Measurements from ENCODE around the gene ZNF783.

ZNF783 gene

DNA sequence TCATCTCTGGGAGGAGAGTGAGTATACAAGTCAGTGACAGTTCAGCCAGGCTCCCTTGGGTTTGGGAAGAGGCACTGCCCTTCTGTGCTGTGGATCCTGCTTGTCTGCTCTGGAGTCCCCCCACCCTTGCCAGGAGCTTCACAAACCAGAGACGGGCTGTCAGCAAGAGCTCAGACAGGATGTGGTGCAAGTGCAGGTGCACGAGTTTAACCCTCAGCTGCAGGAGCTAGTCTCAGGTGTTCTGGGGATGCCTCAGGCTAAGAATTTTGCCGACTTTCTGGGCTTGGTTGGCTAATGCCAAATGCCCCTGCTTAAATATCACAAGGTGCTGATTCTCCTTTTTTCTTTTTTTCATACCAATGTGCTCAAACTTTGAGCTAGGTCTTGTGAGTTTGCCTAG lies 22.3 kb downstream of the ZNF783 start:
- Histone ChIP-seq H3K9me3 (ENCODE audit: control extremely low read depth in 1 of 5, control insufficient read depth in 4 of 5, insufficient read depth in 2 of 5, low read depth in 1 of 5, low read length in 4 of 5) (no peaks in the 10 kb centered on the region), H3K36me3 (ENCODE audit: control insufficient read depth in 4 of 4, insufficient read depth in 4 of 4, low read length in 3 of 4) (peaks cover 0 to 35% (median 18%) of the 10 kb centered on the region in 4 experiments), H3K27me3 (replicated peaks in 2 of 5; ENCODE audit: control insufficient read depth in 4 of 5, insufficient read depth in 5 of 5, low read length in 4 of 5) (no peaks in the 10 kb centered on the region), H3K4me3 (ENCODE audit: control insufficient read depth in 1 of 7, extremely low read depth in 1 of 7, insufficient read depth in 4 of 7, low read depth in 2 of 7, low read length in 6 of 7) (peak overlapping the region in 2 of 7 experiments; percentile 23 to 80), H3K27ac (ENCODE audit: insufficient read depth in 1 of 2, low read depth in 1 of 2, low read length in 2 of 2, poor library complexity in 1 of 2, severe bottlenecking in 2 of 2) (no peak overlapping the region), H3K4me1 (ENCODE audit: control extremely low read depth in 1 of 4, control insufficient read depth in 4 of 4, insufficient read depth in 4 of 4, low read length in 3 of 4) (peaks cover 0 to 19% (median 13%) of the 10 kb centered on the region in 4 experiments)
- CTCF ChIA-PET, result interaction anchor here (1.1 to 2.8 kb wide), 3 partner anchors 10 to 89 kb away, joined by 3 to 13 read pairs (median 4); partner anchors contain the start of genes ZNF282 and ZNF783
- peak in 2 of 3 donors; percentile 5 to 24 for DNase-seq
- POLR2A ChIA-PET, result no interaction called here
- WGBS (ENCODE audit: insufficient coverage), result 38% methylated on average over 3 of the region's 3 CpGs

DNA sequence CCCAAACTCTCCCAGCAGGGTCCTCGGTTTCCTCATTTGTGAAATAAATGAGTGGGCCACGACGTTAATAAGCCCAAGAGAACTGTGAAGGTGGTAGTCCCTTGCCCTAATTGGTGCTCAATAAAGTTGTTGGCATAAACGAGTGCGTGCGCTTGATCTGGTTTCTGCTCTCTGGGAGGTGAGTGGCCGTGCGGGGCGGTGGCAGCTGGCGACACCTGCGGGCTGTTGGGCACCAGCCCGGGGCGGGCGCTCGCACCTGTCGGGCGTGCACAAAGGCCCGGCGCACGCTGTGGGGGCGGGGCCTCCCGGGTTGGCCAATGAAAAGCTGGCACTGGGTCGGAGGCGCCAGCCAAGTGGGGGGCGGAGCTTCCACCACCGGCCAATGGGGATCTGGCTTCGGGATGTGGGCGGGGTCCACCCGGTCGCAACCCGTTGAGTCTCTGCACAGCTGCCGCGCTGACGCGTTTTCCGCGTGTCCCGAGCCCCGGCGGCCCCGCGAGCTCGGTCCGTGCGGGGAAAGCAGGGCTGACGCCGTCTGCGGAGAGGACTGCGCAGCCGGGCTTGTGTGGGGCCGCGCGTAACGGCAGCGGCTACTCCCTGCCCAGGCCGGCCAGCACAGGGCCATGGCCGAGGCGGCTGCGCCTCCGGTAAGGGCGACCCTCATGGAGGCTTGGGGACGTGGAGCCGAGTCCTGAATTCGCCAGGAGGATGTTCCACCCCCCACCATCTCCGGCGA lies 23.0 kb downstream of the ZNF783 start:
- peak overlapping the region; percentile 23 to 80 (median 65) for H3K4me3 ChIP-seq (ENCODE audit: control insufficient read depth in 1 of 7, extremely low read depth in 1 of 7, insufficient read depth in 4 of 7, low read depth in 2 of 7, low read length in 6 of 7)
- no peaks in the 10 kb centered on the region for H3K27me3 ChIP-seq (replicated peaks in 2 of 5; ENCODE audit: control insufficient read depth in 4 of 5, insufficient read depth in 5 of 5, low read length in 4 of 5)
- H3K27ac ChIP-seq (ENCODE audit: insufficient read depth in 1 of 2, low read depth in 1 of 2, low read length in 2 of 2, poor library complexity in 1 of 2, severe bottlenecking in 2 of 2), result no peak overlapping the region
- peak; percentile 88 to 95 (median 94) for DNase-seq
- H3K4me1 ChIP-seq (ENCODE audit: control extremely low read depth in 1 of 4, control insufficient read depth in 4 of 4, insufficient read depth in 4 of 4, low read length in 3 of 4), result peaks cover 0 to 19% (median 13%) of the 10 kb centered on the region in 4 experiments
- no peaks in the 10 kb centered on the region for H3K9me3 ChIP-seq (ENCODE audit: control extremely low read depth in 1 of 5, control insufficient read depth in 4 of 5, insufficient read depth in 2 of 5, low read depth in 1 of 5, low read length in 4 of 5)
- under 1% methylated on average over 59 of the region's 66 CpGs for WGBS (ENCODE audit: insufficient coverage)
- POLR2A ChIA-PET, result interaction anchor here (0.6 kb wide), 1 partner anchor 1784 kb away, joined by 3 read pairs; no protein-coding TSS in a partner anchor
- CTCF ChIA-PET, result interaction anchor here (0.8 to 2.8 kb wide), 4 partner anchors 11 to 90 kb away, joined by 3 to 13 read pairs (median 4); partner anchors contain the start of genes ZNF282 and ZNF783
- peaks cover 0 to 38% (median 20%) of the 10 kb centered on the region in 4 experiments for H3K36me3 ChIP-seq (ENCODE audit: control insufficient read depth in 4 of 4, insufficient read depth in 4 of 4, low read length in 3 of 4)

DNA sequence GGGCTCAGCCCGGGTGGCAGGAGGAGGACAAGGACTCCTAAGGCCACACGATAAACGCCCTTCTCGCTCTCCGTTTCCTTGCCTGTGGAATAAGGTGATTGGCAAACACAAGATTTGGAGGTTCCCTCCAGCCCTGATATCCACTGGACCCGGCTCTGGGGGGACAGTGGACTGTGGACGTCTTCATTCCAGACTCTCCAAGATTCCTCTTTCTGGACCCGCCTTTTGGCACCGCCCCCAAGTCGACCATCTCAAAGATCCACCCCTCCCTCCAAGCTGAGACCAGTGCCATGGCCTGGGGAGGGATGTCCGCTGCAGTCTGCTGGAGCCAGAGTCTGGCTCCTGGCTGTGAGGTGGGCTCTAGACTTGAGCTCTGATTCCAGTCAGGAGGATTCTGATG lies 23.6 kb downstream of the ZNF783 start:
- DNase-seq, result peak in 1 of 3 donors; percentile 13
- 6% methylated on average over 9 of the region's 11 CpGs for WGBS (ENCODE audit: insufficient coverage)
- Histone ChIP-seq H3K27ac (ENCODE audit: insufficient read depth in 1 of 2, low read depth in 1 of 2, low read length in 2 of 2, poor library complexity in 1 of 2, severe bottlenecking in 2 of 2) (no peak overlapping the region), H3K4me3 (ENCODE audit: control insufficient read depth in 1 of 7, extremely low read depth in 1 of 7, insufficient read depth in 4 of 7, low read depth in 2 of 7, low read length in 6 of 7) (peak overlapping the region; percentile 23 to 80 (median 65)), H3K36me3 (ENCODE audit: control insufficient read depth in 4 of 4, insufficient read depth in 4 of 4, low read length in 3 of 4) (peaks cover 0 to 32% (median 18%) of the 10 kb centered on the region in 4 experiments), H3K27me3 (replicated peaks in 2 of 5; ENCODE audit: control insufficient read depth in 4 of 5, insufficient read depth in 5 of 5, low read length in 4 of 5) (no peaks in the 10 kb centered on the region), H3K9me3 (ENCODE audit: control extremely low read depth in 1 of 5, control insufficient read depth in 4 of 5, insufficient read depth in 2 of 5, low read depth in 1 of 5, low read length in 4 of 5) (no peaks in the 10 kb centered on the region), H3K4me1 (ENCODE audit: control extremely low read depth in 1 of 4, control insufficient read depth in 4 of 4, insufficient read depth in 4 of 4, low read length in 3 of 4) (peaks cover 0 to 19% (median 13%) of the 10 kb centered on the region in 4 experiments)
- POLR2A ChIA-PET, result interaction anchor here (0.6 kb wide), 1 partner anchor 1784 kb away, joined by 3 read pairs; no protein-coding TSS in a partner anchor
- CTCF ChIA-PET, result interaction anchor here (0.8 to 2.8 kb wide), 3 partner anchors 24 to 91 kb away, joined by 3 to 13 read pairs (median 4); partner anchors contain the start of genes ZNF282 and ZNF783

DNA sequence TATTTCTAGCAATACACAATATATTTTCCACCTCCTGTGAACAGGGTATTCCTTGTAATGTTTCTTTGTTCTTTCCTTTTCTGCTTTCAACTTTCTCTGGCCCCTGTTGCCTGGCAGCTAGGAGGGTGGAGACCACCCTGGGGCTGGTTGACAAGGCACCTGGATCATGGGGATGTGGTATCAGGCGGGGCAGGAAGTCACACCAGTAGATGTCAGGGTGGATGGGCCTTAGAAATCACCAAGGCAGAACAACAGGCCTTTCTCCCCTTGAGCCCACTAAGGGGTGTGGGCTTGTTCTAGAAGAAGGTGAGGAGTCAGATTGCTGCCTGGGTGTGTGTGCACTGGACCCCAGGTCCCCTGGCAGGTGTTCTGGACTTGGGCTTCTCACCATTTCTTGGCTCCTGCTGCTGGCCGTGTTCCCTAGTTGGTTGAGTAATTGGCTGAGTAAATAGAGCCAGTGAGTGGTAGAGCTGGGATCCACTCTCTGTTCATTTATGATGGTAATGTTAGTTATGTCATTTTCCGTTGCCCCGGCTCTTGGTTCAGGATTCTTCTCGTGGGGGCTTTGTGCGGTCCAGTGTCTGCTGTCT lies 24.9 kb downstream of the ZNF783 start:
- WGBS (ENCODE audit: insufficient coverage), result 92% methylated on average over 3 of the region's 6 CpGs
- Histone ChIP-seq H3K4me1 (ENCODE audit: control extremely low read depth in 1 of 4, control insufficient read depth in 4 of 4, insufficient read depth in 4 of 4, low read length in 3 of 4) (peaks cover 0 to 19% (median 13%) of the 10 kb centered on the region in 4 experiments), H3K36me3 (ENCODE audit: control insufficient read depth in 4 of 4, insufficient read depth in 4 of 4, low read length in 3 of 4) (peaks cover 0 to 22% (median 14%) of the 10 kb centered on the region in 4 experiments), H3K27ac (ENCODE audit: insufficient read depth in 1 of 2, low read depth in 1 of 2, low read length in 2 of 2, poor library complexity in 1 of 2, severe bottlenecking in 2 of 2) (no peak overlapping the region), H3K4me3 (ENCODE audit: control insufficient read depth in 1 of 7, extremely low read depth in 1 of 7, insufficient read depth in 4 of 7, low read depth in 2 of 7, low read length in 6 of 7) (no peak overlapping the region), H3K27me3 (replicated peaks in 2 of 5; ENCODE audit: control insufficient read depth in 4 of 5, insufficient read depth in 5 of 5, low read length in 4 of 5) (no peaks in the 10 kb centered on the region), H3K9me3 (ENCODE audit: control extremely low read depth in 1 of 5, control insufficient read depth in 4 of 5, insufficient read depth in 2 of 5, low read depth in 1 of 5, low read length in 4 of 5) (no peaks in the 10 kb centered on the region)
- DNase-seq, result peak in 1 of 3 donors; percentile 14
- ChIA-PET POLR2A (no interaction called here), CTCF (no interaction called here)

DNA sequence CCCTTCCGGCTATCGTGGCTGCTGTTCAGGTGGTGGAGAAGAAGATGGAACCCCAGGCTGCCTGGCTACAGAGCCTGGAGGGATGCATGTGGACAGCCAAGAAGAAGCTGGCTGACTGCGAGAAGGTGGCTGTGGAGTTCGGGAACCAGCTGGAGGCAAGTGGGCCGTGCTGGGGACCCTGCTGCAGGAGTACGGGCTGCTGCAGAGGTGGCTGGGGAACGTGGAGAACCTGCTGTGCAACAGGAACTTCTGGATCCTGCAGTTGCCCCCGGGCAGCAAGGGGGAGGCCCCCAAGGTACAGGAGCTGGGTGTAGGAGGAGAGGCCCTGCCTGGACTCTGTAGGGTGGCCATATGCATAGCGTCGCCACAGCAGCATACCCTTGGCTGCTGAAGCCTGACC lies 25.6 kb downstream of the ZNF783 start:
- WGBS (ENCODE audit: insufficient coverage), result 98% methylated on average over 10 of the region's 10 CpGs
- peaks cover 0 to 19% (median 13%) of the 10 kb centered on the region in 4 experiments for H3K4me1 ChIP-seq (ENCODE audit: control extremely low read depth in 1 of 4, control insufficient read depth in 4 of 4, insufficient read depth in 4 of 4, low read length in 3 of 4)
- H3K27ac ChIP-seq (ENCODE audit: insufficient read depth in 1 of 2, low read depth in 1 of 2, low read length in 2 of 2, poor library complexity in 1 of 2, severe bottlenecking in 2 of 2), result no peak overlapping the region
- no peak overlapping the region for H3K4me3 ChIP-seq (ENCODE audit: control insufficient read depth in 1 of 7, extremely low read depth in 1 of 7, insufficient read depth in 4 of 7, low read depth in 2 of 7, low read length in 6 of 7)
- peaks cover 0 to 19% (median 9%) of the 10 kb centered on the region in 4 experiments for H3K36me3 ChIP-seq (ENCODE audit: control insufficient read depth in 4 of 4, insufficient read depth in 4 of 4, low read length in 3 of 4)
- no peaks in the 10 kb centered on the region for H3K9me3 ChIP-seq (ENCODE audit: control extremely low read depth in 1 of 5, control insufficient read depth in 4 of 5, insufficient read depth in 2 of 5, low read depth in 1 of 5, low read length in 4 of 5)
- POLR2A ChIA-PET, result no interaction called here
- DNase-seq, result no peak
- CTCF ChIA-PET, result no interaction called here
- H3K27me3 ChIP-seq (replicated peaks in 2 of 5; ENCODE audit: control insufficient read depth in 4 of 5, insufficient read depth in 5 of 5, low read length in 4 of 5), result no peaks in the 10 kb centered on the region

DNA sequence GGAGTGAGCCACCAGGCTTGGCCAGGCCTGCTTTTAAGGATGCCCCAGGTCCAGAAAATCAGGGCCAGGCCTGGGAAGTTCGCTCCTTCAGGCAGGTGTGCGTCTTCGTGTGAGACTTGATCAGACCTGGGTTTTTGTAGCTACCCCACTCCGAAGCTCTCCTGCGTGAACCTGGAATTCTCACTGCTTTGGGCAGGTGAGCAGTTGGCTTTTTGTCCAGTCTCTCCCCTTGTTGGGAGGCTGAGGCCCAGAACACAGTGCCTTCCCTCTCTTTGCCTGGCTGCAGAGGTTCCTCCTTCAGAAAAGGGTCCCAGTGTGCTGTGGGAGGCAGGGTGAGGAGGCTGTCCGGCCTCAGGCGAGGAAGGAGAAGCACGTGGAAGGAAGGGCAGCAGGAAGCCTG lies 27.3 kb downstream of the ZNF783 start:
- ChIA-PET CTCF (interaction anchor here (0.8 kb wide), 1 partner anchor 21 kb away, joined by 3 read pairs; no protein-coding TSS in a partner anchor), POLR2A (no interaction called here)
- WGBS (ENCODE audit: insufficient coverage), result 95% methylated on average over 8 of the region's 8 CpGs

More for the DNA sequence above, 27.3 kb downstream of the ZNF783 start:
- Histone ChIP-seq H3K4me1 (ENCODE audit: control extremely low read depth in 1 of 4, control insufficient read depth in 4 of 4, insufficient read depth in 4 of 4, low read length in 3 of 4) (peaks cover 0 to 17% (median 13%) of the 10 kb centered on the region in 4 experiments), H3K27ac (ENCODE audit: insufficient read depth in 1 of 2, low read depth in 1 of 2, low read length in 2 of 2, poor library complexity in 1 of 2, severe bottlenecking in 2 of 2) (no peak overlapping the region), H3K9me3 (ENCODE audit: control extremely low read depth in 1 of 5, control insufficient read depth in 4 of 5, insufficient read depth in 2 of 5, low read depth in 1 of 5, low read length in 4 of 5) (no peaks in the 10 kb centered on the region), H3K27me3 (replicated peaks in 2 of 5; ENCODE audit: control insufficient read depth in 4 of 5, insufficient read depth in 5 of 5, low read length in 4 of 5) (no peaks in the 10 kb centered on the region), H3K4me3 (ENCODE audit: control insufficient read depth in 1 of 7, extremely low read depth in 1 of 7, insufficient read depth in 4 of 7, low read depth in 2 of 7, low read length in 6 of 7) (no peak overlapping the region), H3K36me3 (ENCODE audit: control insufficient read depth in 4 of 4, insufficient read depth in 4 of 4, low read length in 3 of 4) (peaks cover 0 to 20% (median 10%) of the 10 kb centered on the region in 4 experiments)
- DNase-seq, result no peak
